HUES48 (cell line): Measurements from ENCODE around the gene ZNF236.

Experiments
- H3K27ac ChIP-seq: one replicate; pipeline ENCODE4 v1.7.0; 2013; ENCODE audit warnings: low read depth, low read length, inconsistent platforms
- H3K27me3 ChIP-seq: 2 replicates; pipeline ENCODE4 v1.6.1; 2013; ENCODE audit warnings: mild to moderate bottlenecking, low read length; ENCODE audit not compliant: control insufficient read depth, insufficient read depth
- H3K36me3 ChIP-seq: 2 replicates; pipeline ENCODE4 v1.6.1; 2013; ENCODE audit warnings: low read length; ENCODE audit not compliant: control insufficient read depth, insufficient read depth
- H3K4me1 ChIP-seq: 2 replicates; pipeline ENCODE4 v1.6.1; 2013; ENCODE audit warnings: mild to moderate bottlenecking, low read length; ENCODE audit not compliant: control insufficient read depth, insufficient read depth
- H3K4me3 ChIP-seq: 2 replicates; pipeline ENCODE4 v1.5.1; 2013; ENCODE audit warnings: mild to moderate bottlenecking, low read depth, low read length
- H3K9ac ChIP-seq: 2 replicates; pipeline ENCODE4 v1.6.1; 2013; ENCODE audit warnings: mild to moderate bottlenecking, low read depth, low read length, moderate library complexity
- H3K9me3 ChIP-seq: 2 replicates; pipeline ENCODE4 v1.6.1; 2013; ENCODE audit warnings: low read length; ENCODE audit not compliant: control insufficient read depth, insufficient read depth

Gene ZNF236

GRCh38 chr18:76975577-76976110, 153.3 kb downstream of the ZNF236 start:
- H3K27ac ChIP-seq: no peak overlapping the region
- no peak overlapping the region for H3K9ac ChIP-seq
- H3K4me1 ChIP-seq: peaks cover 10% of the 10 kb centered on the region
- no peaks in the 10 kb centered on the region for H3K9me3 ChIP-seq
- no peak overlapping the region for H3K4me3 ChIP-seq
- no peaks in the 10 kb centered on the region for H3K27me3 ChIP-seq
- H3K36me3 ChIP-seq: no peaks in the 10 kb centered on the region; the same call in 1 of the 2 replicates

- no peak overlapping the region for H3K9ac ChIP-seq
- no peak overlapping the region for H3K27ac ChIP-seq
- H3K4me3 ChIP-seq: no peak overlapping the region
- peaks cover 16% of the 10 kb centered on the region for H3K4me1 ChIP-seq
- no peaks in the 10 kb centered on the region for H3K27me3 ChIP-seq
- H3K9me3 ChIP-seq: no peaks in the 10 kb centered on the region
- no peaks in the 10 kb centered on the region; the same call in 1 of the 2 replicates for H3K36me3 ChIP-seq
These were observed 154.8 kb downstream of the ZNF236 start for GRCh38 chr18:76977108-76977621.

- H3K9me3 ChIP-seq: no peaks in the 10 kb centered on the region
- H3K4me1 ChIP-seq: peaks cover 16% of the 10 kb centered on the region
- no peak overlapping the region for H3K9ac ChIP-seq
- no peak overlapping the region for H3K4me3 ChIP-seq
- no peak overlapping the region for H3K27ac ChIP-seq
- H3K27me3 ChIP-seq: no peaks in the 10 kb centered on the region
- no peaks in the 10 kb centered on the region for H3K36me3 ChIP-seq
These were observed 155.4 kb downstream of the ZNF236 start for GRCh38 chr18:76977684-76978232.

GRCh38 chr18:76978616-76979015, 156.3 kb downstream of the ZNF236 start:
- Histone ChIP-seq H3K9ac (no peak overlapping the region), H3K4me1 (peaks cover 23% of the 10 kb centered on the region), H3K9me3 (no peaks in the 10 kb centered on the region), H3K27ac (no peak overlapping the region), H3K36me3 (no peaks in the 10 kb centered on the region), H3K4me3 (no peak overlapping the region), H3K27me3 (no peaks in the 10 kb centered on the region)

- H3K9ac ChIP-seq: no peak overlapping the region
- peaks cover 28% of the 10 kb centered on the region for H3K4me1 ChIP-seq
- H3K36me3 ChIP-seq: no peaks in the 10 kb centered on the region
- H3K27me3 ChIP-seq: no peaks in the 10 kb centered on the region
- H3K9me3 ChIP-seq: no peaks in the 10 kb centered on the region
- no peak overlapping the region for H3K4me3 ChIP-seq
- no peak overlapping the region for H3K27ac ChIP-seq
These were observed 156.9 kb downstream of the ZNF236 start for GRCh38 chr18:76979111-76979751.

GRCh38 chr18:76979906-76980305, 157.5 kb downstream of the ZNF236 start:
- Histone ChIP-seq H3K9ac (no peak overlapping the region), H3K4me1 (peaks cover 28% of the 10 kb centered on the region), H3K4me3 (no peak overlapping the region)

GRCh38 chr18:76980663-76981395, 158.5 kb downstream of the ZNF236 start:
- Histone ChIP-seq H3K9ac (no peak overlapping the region), H3K4me3 (no peak overlapping the region), H3K27me3 (no peaks in the 10 kb centered on the region), H3K4me1 (peaks cover 28% of the 10 kb centered on the region), H3K9me3 (no peaks in the 10 kb centered on the region), H3K36me3 (no peaks in the 10 kb centered on the region), H3K27ac (no peak overlapping the region)

More at GRCh38 chr18:76979906-76980305, 157.5 kb downstream of the ZNF236 start:
- Histone ChIP-seq H3K9me3 (no peaks in the 10 kb centered on the region), H3K36me3 (no peaks in the 10 kb centered on the region), H3K27me3 (no peaks in the 10 kb centered on the region), H3K27ac (no peak overlapping the region)

- no peaks in the 10 kb centered on the region for H3K36me3 ChIP-seq
- no peaks in the 10 kb centered on the region for H3K9me3 ChIP-seq
- H3K27me3 ChIP-seq: no peaks in the 10 kb centered on the region
- H3K9ac ChIP-seq: no peak overlapping the region
- no peak overlapping the region for H3K4me3 ChIP-seq
- H3K27ac ChIP-seq: no peak overlapping the region
- peaks cover 28% of the 10 kb centered on the region for H3K4me1 ChIP-seq
These were observed 159.1 kb downstream of the ZNF236 start for GRCh38 chr18:76981396-76981968.

GRCh38 chr18:76982038-76982437, 159.7 kb downstream of the ZNF236 start:
- no peak overlapping the region for H3K27ac ChIP-seq
- no peaks in the 10 kb centered on the region for H3K36me3 ChIP-seq
- no peak overlapping the region for H3K4me3 ChIP-seq
- no peaks in the 10 kb centered on the region for H3K9me3 ChIP-seq
- H3K9ac ChIP-seq: no peak overlapping the region
- peaks cover 28% of the 10 kb centered on the region for H3K4me1 ChIP-seq
- H3K27me3 ChIP-seq: no peaks in the 10 kb centered on the region

GRCh38 chr18:76982841-76983583, 160.7 kb downstream of the ZNF236 start:
- Histone ChIP-seq H3K4me3 (no peak overlapping the region), H3K27ac (no peak overlapping the region)

More at GRCh38 chr18:76982841-76983583, 160.7 kb downstream of the ZNF236 start:
- Histone ChIP-seq H3K36me3 (no peaks in the 10 kb centered on the region), H3K4me1 (peaks cover 28% of the 10 kb centered on the region), H3K9me3 (no peaks in the 10 kb centered on the region), H3K27me3 (no peaks in the 10 kb centered on the region), H3K9ac (no peak overlapping the region)
